Stomach (tissue), 9 donors: Measurements from ENCODE around the gene KCNN2. TPM values are rescaled to one million over a fixed set of nuclear protein-coding genes. Genes with fewer than 3 reads are reported as not detected.

Experiments used
- DNase-seq, 2 donors: peaks; one replicate each; pipeline versions ENCODE4 v3.0.0 to v3.0.0-alpha.2; 2013 to 2019
- H3K27ac ChIP-seq, 5 donors: fragments of 200-600 bp in 4 of 5; sonication (generic) in 4 of 5; one replicate each; pipeline ENCODE4 v1.5.1; 2013 to 2019; ENCODE audit warnings: mild to moderate bottlenecking in 1 of 5, moderate library complexity in 1 of 5
- H3K27me3 ChIP-seq, 3 donors: fragments of 200-600 bp; sonication (generic); one replicate each; pipeline ENCODE4 v1.5.1; 2017 to 2019; ENCODE audit warnings: mixed run types in 1 of 3
- H3K36me3 ChIP-seq, 4 donors: fragments of 200-600 bp; sonication (generic); 1 replicate in 3 of 4; 2 replicates in 1 of 4; pipeline ENCODE4 v1.5.1; 2016 to 2019
- H3K4me1 ChIP-seq, 4 donors: fragments of 200-600 bp; sonication (generic); one replicate each; pipeline ENCODE4 v1.5.1; 2016 to 2019
- H3K4me3 ChIP-seq, 4 donors: fragments of 200-600 bp; sonication (generic) in 3 of 4; one replicate each; pipeline ENCODE4 v1.5.1; 2016 to 2019; ENCODE audit warnings: mild to moderate bottlenecking in 1 of 4
- H3K9me3 ChIP-seq, 4 donors: fragments of 200-600 bp; sonication (generic); one replicate each; pipeline ENCODE4 v1.5.1; 2016 to 2019
- EP300 ChIP-seq: sonication (generic); formaldehyde crosslinking; IDR thresholded peaks from one replicate; pipeline ENCODE4 v1.6.1; 2017; ENCODE audit warnings: antibody characterized with exemption
- POLR2A ChIP-seq, 4 donors: fragments of 450-650 bp; IDR thresholded peaks; one replicate each; pipeline ENCODE4 v1.6.1; 2016; ENCODE audit warnings: antibody characterized with exemption in 4 of 4, control low read depth in 2 of 4, mild to moderate bottlenecking in 1 of 4, moderate library complexity in 1 of 4
- POLR2AphosphoS5 ChIP-seq, 3 donors: sonication (generic); formaldehyde crosslinking; IDR thresholded peaks; one replicate each; pipeline ENCODE4 v1.6.1; 2016; ENCODE audit warnings: antibody characterized with exemption in 3 of 3
- WGBS, 5 donors: extraction: QIAGEN DNeasy Blood & Tissue Kit in 3 of 5; methylation state at CpG; one replicate each; pipeline versions ENCODE4 v1.1.5 to v1.1.7; 2013 to 2018; 5-methylcytosine and 5-hydroxymethylcytosine counted together
- intact Hi-C: fragments of 100-400 bp; cut with DNase I; formaldehyde crosslinking; loops from one replicate; pipeline ENCODE4 v1.15.1; 2023; ENCODE audit warnings: low total_unique reads
- polyA plus RNA-seq, 3 donors: library from polyadenylated mRNA; stranded (reverse); fragments of 200-250 nt; gene quantifications; one replicate each; pipeline ENCODE4 v1.2.3, GENCODE V29; 2013
- total RNA-seq, 5 donors: library from RNA; depleted of rRNA; stranded (reverse); fragments of >200 nt; gene quantifications; one replicate each; pipeline versions ENCODE4 v1.1.0 to v1.2.3, GENCODE V29; 2014 to 2016
- TF ChIP-seq, protein P1 (sequence below), 7 experiments: fragments of 450-650 bp in 4 of 7; fragments of 200-600 bp in 3 of 7; sonication (generic) in 3 of 7; IDR thresholded peaks; one replicate each; pipeline ENCODE4 v1.5.1; 2016 to 2019; ENCODE audit warnings: antibody characterized with exemption in 7 of 7, control low read depth in 2 of 7, mild to moderate bottlenecking in 1 of 7
- donor health status: healthy with polysubstance abuse.
- donor health status: Bipolar disorder and iron deficiency.
- donor health status: healthy.

KCNN2 gene
- total and polyA plus RNA-seq, 8 donors = 0.28 to 9.4 (median 0.90) TPM; not detected in 2

DNA sequence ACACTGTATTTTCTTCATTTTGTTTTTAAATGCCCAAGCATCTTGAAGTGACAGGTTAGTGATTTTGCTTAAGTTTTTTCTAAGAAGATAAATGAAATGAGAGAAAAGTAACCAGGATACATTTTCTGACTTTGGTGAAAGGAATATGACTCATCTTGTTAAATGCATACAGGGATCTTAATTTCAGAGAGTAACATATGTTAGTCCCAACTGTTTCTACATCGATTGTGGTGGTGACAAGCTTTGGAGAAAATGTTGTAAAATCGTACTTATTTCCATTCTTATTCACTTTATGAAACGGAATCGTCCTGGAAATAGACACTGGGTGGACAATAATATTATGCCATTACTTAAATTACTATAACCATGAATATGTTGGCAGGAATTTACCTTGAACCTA, 107.5 kb downstream of the KCNN2 start:
- H3K4me3 ChIP-seq = no peak overlapping the region
- intact Hi-C loops = no loop called here
- no peak overlapping the region for H3K27ac ChIP-seq
- DNase-seq = no peak
- TF ChIP-seq, protein P1, sequence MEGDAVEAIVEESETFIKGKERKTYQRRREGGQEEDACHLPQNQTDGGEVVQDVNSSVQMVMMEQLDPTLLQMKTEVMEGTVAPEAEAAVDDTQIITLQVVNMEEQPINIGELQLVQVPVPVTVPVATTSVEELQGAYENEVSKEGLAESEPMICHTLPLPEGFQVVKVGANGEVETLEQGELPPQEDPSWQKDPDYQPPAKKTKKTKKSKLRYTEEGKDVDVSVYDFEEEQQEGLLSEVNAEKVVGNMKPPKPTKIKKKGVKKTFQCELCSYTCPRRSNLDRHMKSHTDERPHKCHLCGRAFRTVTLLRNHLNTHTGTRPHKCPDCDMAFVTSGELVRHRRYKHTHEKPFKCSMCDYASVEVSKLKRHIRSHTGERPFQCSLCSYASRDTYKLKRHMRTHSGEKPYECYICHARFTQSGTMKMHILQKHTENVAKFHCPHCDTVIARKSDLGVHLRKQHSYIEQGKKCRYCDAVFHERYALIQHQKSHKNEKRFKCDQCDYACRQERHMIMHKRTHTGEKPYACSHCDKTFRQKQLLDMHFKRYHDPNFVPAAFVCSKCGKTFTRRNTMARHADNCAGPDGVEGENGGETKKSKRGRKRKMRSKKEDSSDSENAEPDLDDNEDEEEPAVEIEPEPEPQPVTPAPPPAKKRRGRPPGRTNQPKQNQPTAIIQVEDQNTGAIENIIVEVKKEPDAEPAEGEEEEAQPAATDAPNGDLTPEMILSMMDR (IDR thresholded peaks at IDR 0.05) = no peak
- TF ChIP-seq EP300 = no peak
- TF ChIP-seq POLR2AphosphoS5 (IDR thresholded peaks at IDR 0.05) = no peak
- no peak for TF ChIP-seq POLR2A (IDR thresholded peaks at IDR 0.05)
- H3K36me3 ChIP-seq = no peaks in the 10 kb centered on the region
- WGBS, 5 donors = 88 to 92% (median 91%) methylated on average over 4 of the region's 4 CpGs
- no peaks in the 10 kb centered on the region for H3K27me3 ChIP-seq
- peaks cover 0 to 24% (median 6%) of the 10 kb centered on the region in 4 donors for H3K4me1 ChIP-seq
- no peaks in the 10 kb centered on the region for H3K9me3 ChIP-seq

- WGBS, 5 donors = 78 to 90% (median 86%) methylated on average over 2 of the region's 2 CpGs
- intact Hi-C loops = no loop called here
- H3K27ac ChIP-seq = no peak overlapping the region
- peaks cover 0 to 27% (median 7%) of the 10 kb centered on the region in 4 donors for H3K4me1 ChIP-seq
- H3K4me3 ChIP-seq = no peak overlapping the region
- no peaks in the 10 kb centered on the region for H3K27me3 ChIP-seq
- H3K9me3 ChIP-seq = no peaks in the 10 kb centered on the region
- no peaks in the 10 kb centered on the region for H3K36me3 ChIP-seq
- TF ChIP-seq POLR2A (IDR thresholded peaks at IDR 0.05) (no peak), EP300 (no peak), POLR2AphosphoS5 (IDR thresholded peaks at IDR 0.05) (no peak)
- TF ChIP-seq, protein P1 (IDR thresholded peaks at IDR 0.05) = no peak
- no peak for DNase-seq
Measured at GRCh38 chr5:114471529-114471928, 109.7 kb downstream of the KCNN2 start.

GRCh38 chr5:114473541-114473940, 111.7 kb downstream of the KCNN2 start:
- intact Hi-C loops = no loop called here
- peaks cover 0 to 2% (median 0%) of the 10 kb centered on the region in 4 donors for H3K9me3 ChIP-seq
- 28 to 42% (median 31%) methylated on average over 2 of the region's 2 CpGs for WGBS, 5 donors
- H3K4me3 ChIP-seq = no peak overlapping the region
- no peaks in the 10 kb centered on the region for H3K36me3 ChIP-seq
- peaks cover 0 to 27% (median 7%) of the 10 kb centered on the region in 4 donors for H3K4me1 ChIP-seq
- TF ChIP-seq, protein P1 (IDR thresholded peaks at IDR 0.05) = no peak
- no peak for TF ChIP-seq EP300
- TF ChIP-seq POLR2AphosphoS5 (IDR thresholded peaks at IDR 0.05) = peak in 2 of 3 donors; percentile 26 to 58
- TF ChIP-seq POLR2A (IDR thresholded peaks at IDR 0.05) = no peak
- peak; percentile 37 to 80 for DNase-seq
- peak overlapping the region in 2 of 5 donors; percentile 31 to 43 for H3K27ac ChIP-seq
- H3K27me3 ChIP-seq = no peaks in the 10 kb centered on the region

- intact Hi-C loops = no loop called here
- WGBS, 5 donors = 72 to 88% (median 86%) methylated on average over 1 of the region's 1 CpG
- H3K36me3 ChIP-seq = no peaks in the 10 kb centered on the region
- TF ChIP-seq EP300 (no peak), POLR2AphosphoS5 (IDR thresholded peaks at IDR 0.05) (no peak), POLR2A (IDR thresholded peaks at IDR 0.05) (no peak)
- TF ChIP-seq, protein P1 (IDR thresholded peaks at IDR 0.05) = no peak
- no peak overlapping the region for H3K27ac ChIP-seq
- H3K4me1 ChIP-seq = peaks cover 0 to 18% (median 6%) of the 10 kb centered on the region in 4 donors
- no peaks in the 10 kb centered on the region for H3K27me3 ChIP-seq
- DNase-seq = no peak
- H3K9me3 ChIP-seq = peaks cover 0 to 10% (median 0%) of the 10 kb centered on the region in 4 donors
- H3K4me3 ChIP-seq = no peak overlapping the region
Measured at GRCh38 chr5:114477816-114478334, 116.0 kb downstream of the KCNN2 start.
